SU-DHL-6 (cell line): ENCODE results near the gene TIAM2.

ENCODE experiments used
- H2AFZ ChIP-seq: fragments of 200-600 bp; sonication (generic); 2 replicates; pipeline ENCODE4 v1.6.1; 2014; ENCODE audit warnings: low read depth, mild to moderate bottlenecking, moderate library complexity, mixed read lengths, antibody characterized with exemption, low read length; ENCODE audit not compliant: severe bottlenecking
- H3F3A ChIP-seq: fragments of 200-600 bp; shearing (Covaris generic); 2 replicates; pipeline ENCODE4 v1.6.0; 2016; ENCODE audit warnings: antibody characterized with exemption, mild to moderate bottlenecking; ENCODE audit not compliant: insufficient read depth
- H3K27ac ChIP-seq: fragments of 200-600 bp; sonication (generic); 2 replicates; pipeline ENCODE4 v1.5.1; 2016; ENCODE audit warnings: low read depth, mild to moderate bottlenecking, low read length, moderate library complexity, mixed read lengths
- H3K27me3 ChIP-seq: fragments of 200-600 bp; sonication (generic), shearing (Covaris generic); 2 replicates; pipeline ENCODE4 v1.6.0; 2014; ENCODE audit warnings: mild to moderate bottlenecking, low read length
- H3K36me3 ChIP-seq: fragments of 200-600 bp; sonication (generic); 2 replicates; pipeline ENCODE4 v1.6.1; 2014; ENCODE audit warnings: mild to moderate bottlenecking, low read length, mixed read lengths
- H3K4me2 ChIP-seq: fragments of 300-600, 200-600 bp; shearing (Covaris generic), sonication (generic); 2 replicates; pipeline ENCODE4 v1.6.0; 2014; ENCODE audit warnings: low read length, low read depth, mild to moderate bottlenecking; ENCODE audit not compliant: poor library complexity, severe bottlenecking
- H3K4me3 ChIP-seq: fragments of 200-600 bp; sonication (generic); 2 replicates; pipeline ENCODE4 v1.5.1; 2014; ENCODE audit warnings: antibody characterized with exemption, low read length, mild to moderate bottlenecking, mixed read lengths; ENCODE audit not compliant: insufficient read depth, poor library complexity, severe bottlenecking
- H3K79me2 ChIP-seq: fragments of 200-600 bp; sonication (generic); 2 replicates; pipeline ENCODE4 v1.6.1; 2014; ENCODE audit warnings: mild to moderate bottlenecking, low read length, moderate library complexity; ENCODE audit not compliant: insufficient read depth
- H3K9ac ChIP-seq: fragments of 200-600 bp; sonication (generic); 2 replicates; pipeline ENCODE4 v1.7.0; 2014; ENCODE audit warnings: mild to moderate bottlenecking, low read length
- H3K9me2 ChIP-seq: fragments of 200-600 bp; sonication (generic); replicated peaks from 2 replicates; pipeline ENCODE4 v1.6.1; 2014; ENCODE audit warnings: low read length; ENCODE audit not compliant: insufficient read depth
- H3K9me3 ChIP-seq: fragments of 200-600 bp; sonication (generic); 2 replicates; pipeline ENCODE4 v1.6.1; 2014; ENCODE audit warnings: low read length, mixed read lengths; ENCODE audit not compliant: insufficient read depth
- H4K20me1 ChIP-seq: fragments of 200-600 bp; sonication (generic); 2 replicates; pipeline ENCODE4 v1.6.1; 2014; ENCODE audit warnings: low read depth, mild to moderate bottlenecking, antibody characterized with exemption, low read length, moderate library complexity, mixed read lengths
- CTCF ChIP-seq: fragments of 200-600 bp; sonication (generic); IDR thresholded peaks from one replicate; pipeline ENCODE4 v1.5.1; 2017; ENCODE audit warnings: antibody characterized with exemption, mild to moderate bottlenecking, low read length, moderate library complexity; ENCODE audit not compliant: insufficient read depth, poor library complexity, severe bottlenecking
- EZH2phosphoT487 ChIP-seq: fragments of 200-600 bp; sonication (generic), shearing (Covaris generic); conservative IDR thresholded peaks from 2 replicates; pipeline ENCODE4 v1.6.1; 2018; ENCODE audit warnings: mild to moderate bottlenecking, antibody characterized with exemption, low read length, moderate library complexity, mixed read lengths

Gene TIAM2

GRCh38 chr6:155193526-155193925, 198.4 kb downstream of the TIAM2 start:
- Histone ChIP-seq H4K20me1 (no peaks in the 10 kb centered on the region), H3K4me2 (no peak overlapping the region)

GRCh38 chr6:155194399-155194798, 199.3 kb downstream of the TIAM2 start:
- H3K36me3 ChIP-seq, result peaks cover 17% of the 10 kb centered on the region; the same call in 1 of the 2 replicates
- peaks cover 95% of the 10 kb centered on the region for H3K79me2 ChIP-seq
- no peaks in the 10 kb centered on the region for H3K27me3 ChIP-seq
- no peak overlapping the region for H3K4me2 ChIP-seq
- H3K27ac ChIP-seq, result no peak overlapping the region
- TF ChIP-seq CTCF, result no peak
- no peak for TF ChIP-seq EZH2phosphoT487
- H2AFZ ChIP-seq, result no peak overlapping the region
- H3K9me2 ChIP-seq, result no peaks in the 10 kb centered on the region
- no peaks in the 10 kb centered on the region for H3F3A ChIP-seq
- no peak overlapping the region for H3K4me3 ChIP-seq
- H4K20me1 ChIP-seq, result no peaks in the 10 kb centered on the region
- no peaks in the 10 kb centered on the region for H3K9me3 ChIP-seq
- H3K9ac ChIP-seq, result no peak overlapping the region

More at GRCh38 chr6:155193526-155193925, 198.4 kb downstream of the TIAM2 start:
- H3K36me3 ChIP-seq, result peaks cover 17% of the 10 kb centered on the region; the same call in 1 of the 2 replicates
- TF ChIP-seq CTCF, result no peak
- TF ChIP-seq EZH2phosphoT487, result no peak
- peaks cover 95% of the 10 kb centered on the region for H3K79me2 ChIP-seq
- no peaks in the 10 kb centered on the region for H3K27me3 ChIP-seq
- H3K9me2 ChIP-seq, result no peaks in the 10 kb centered on the region
- H3K9ac ChIP-seq, result no peak overlapping the region
- no peaks in the 10 kb centered on the region for H3K9me3 ChIP-seq
- no peaks in the 10 kb centered on the region for H3F3A ChIP-seq
- H2AFZ ChIP-seq, result no peak overlapping the region
- H3K4me3 ChIP-seq, result no peak overlapping the region
- H3K27ac ChIP-seq, result no peak overlapping the region

GRCh38 chr6:155195903-155196302, 200.8 kb downstream of the TIAM2 start:
- Histone ChIP-seq H3K79me2 (peaks cover 86% of the 10 kb centered on the region), H3K4me2 (no peak overlapping the region), H4K20me1 (no peaks in the 10 kb centered on the region), H3K27ac (no peak overlapping the region), H3K9me2 (no peaks in the 10 kb centered on the region), H3K4me3 (no peak overlapping the region), H3K9ac (no peak overlapping the region), H3F3A (no peaks in the 10 kb centered on the region), H3K27me3 (no peaks in the 10 kb centered on the region), H3K9me3 (no peaks in the 10 kb centered on the region), H2AFZ (no peak overlapping the region), H3K36me3 (0 out of 2 replicates have a peak, but pooled peaks cover 11% of the 10 kb centered on the region)
- TF ChIP-seq CTCF, result no peak
- no peak for TF ChIP-seq EZH2phosphoT487

- Histone ChIP-seq H3K27ac (no peak overlapping the region), H4K20me1 (no peaks in the 10 kb centered on the region), H3K9me2 (no peaks in the 10 kb centered on the region), H3F3A (no peaks in the 10 kb centered on the region), H3K9me3 (no peaks in the 10 kb centered on the region), H3K4me3 (no peak overlapping the region), H3K4me2 (no peak overlapping the region), H2AFZ (no peak overlapping the region), H3K9ac (no peak overlapping the region), H3K36me3 (0 out of 2 replicates have a peak, but pooled peaks cover 8% of the 10 kb centered on the region), H3K79me2 (peaks cover 86% of the 10 kb centered on the region), H3K27me3 (no peaks in the 10 kb centered on the region)
- no peak for TF ChIP-seq CTCF
- TF ChIP-seq EZH2phosphoT487, result no peak
Measured at GRCh38 chr6:155196911-155197310, 201.8 kb downstream of the TIAM2 start.
